ENCODE results near the gene LRP1. TPM values are rescaled to one million over a fixed set of nuclear protein-coding genes. Genes with fewer than 3 reads are reported as not detected.

The LRP1 gene
- total RNA-seq, 1 donor from 2014 or later: 448 TPM

DNA sequence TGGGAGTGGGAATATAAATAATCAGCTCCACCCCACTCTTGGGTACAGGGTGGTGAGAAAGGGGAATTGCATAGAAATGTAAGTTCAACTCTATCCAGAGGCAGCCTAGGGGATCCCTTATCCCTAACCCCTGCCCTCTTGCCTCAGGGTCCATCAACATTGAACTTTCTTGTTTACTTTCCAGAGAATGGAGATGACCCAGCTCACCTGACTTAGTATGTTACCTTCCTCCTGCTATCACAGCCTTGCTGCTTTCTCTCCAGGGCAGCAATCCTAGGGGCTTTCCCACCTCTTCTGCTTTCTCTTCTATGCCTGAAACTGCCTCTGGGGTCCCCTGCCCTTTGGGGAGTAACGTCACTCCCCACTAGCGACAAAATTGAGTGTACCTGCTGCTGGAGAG lies 2.7 kb downstream of the LRP1 start:
- TF ChIP-seq, protein P1, sequence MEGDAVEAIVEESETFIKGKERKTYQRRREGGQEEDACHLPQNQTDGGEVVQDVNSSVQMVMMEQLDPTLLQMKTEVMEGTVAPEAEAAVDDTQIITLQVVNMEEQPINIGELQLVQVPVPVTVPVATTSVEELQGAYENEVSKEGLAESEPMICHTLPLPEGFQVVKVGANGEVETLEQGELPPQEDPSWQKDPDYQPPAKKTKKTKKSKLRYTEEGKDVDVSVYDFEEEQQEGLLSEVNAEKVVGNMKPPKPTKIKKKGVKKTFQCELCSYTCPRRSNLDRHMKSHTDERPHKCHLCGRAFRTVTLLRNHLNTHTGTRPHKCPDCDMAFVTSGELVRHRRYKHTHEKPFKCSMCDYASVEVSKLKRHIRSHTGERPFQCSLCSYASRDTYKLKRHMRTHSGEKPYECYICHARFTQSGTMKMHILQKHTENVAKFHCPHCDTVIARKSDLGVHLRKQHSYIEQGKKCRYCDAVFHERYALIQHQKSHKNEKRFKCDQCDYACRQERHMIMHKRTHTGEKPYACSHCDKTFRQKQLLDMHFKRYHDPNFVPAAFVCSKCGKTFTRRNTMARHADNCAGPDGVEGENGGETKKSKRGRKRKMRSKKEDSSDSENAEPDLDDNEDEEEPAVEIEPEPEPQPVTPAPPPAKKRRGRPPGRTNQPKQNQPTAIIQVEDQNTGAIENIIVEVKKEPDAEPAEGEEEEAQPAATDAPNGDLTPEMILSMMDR (IDR thresholded peaks at IDR 0.05): no peak
- peak overlapping the region; percentile 87 for H3K4me3 Mint-ChIP-seq (ENCODE audit: unreplicated experiment)
- H3K27ac Mint-ChIP-seq (ENCODE audit: unreplicated experiment): peak overlapping the region; percentile 91
- H3K36me3 Mint-ChIP-seq (ENCODE audit: low read depth): no peaks in the 10 kb centered on the region
- no peaks in the 10 kb centered on the region for H3K27me3 Mint-ChIP-seq (ENCODE audit: low read depth)
- H3K9me3 Mint-ChIP-seq (ENCODE audit: low read depth): no peaks in the 10 kb centered on the region
- peaks cover 76% of the 10 kb centered on the region for H3K4me1 Mint-ChIP-seq (ENCODE audit: low read depth)
- DNase-seq (ENCODE audit: low spot score): no peak

DNA sequence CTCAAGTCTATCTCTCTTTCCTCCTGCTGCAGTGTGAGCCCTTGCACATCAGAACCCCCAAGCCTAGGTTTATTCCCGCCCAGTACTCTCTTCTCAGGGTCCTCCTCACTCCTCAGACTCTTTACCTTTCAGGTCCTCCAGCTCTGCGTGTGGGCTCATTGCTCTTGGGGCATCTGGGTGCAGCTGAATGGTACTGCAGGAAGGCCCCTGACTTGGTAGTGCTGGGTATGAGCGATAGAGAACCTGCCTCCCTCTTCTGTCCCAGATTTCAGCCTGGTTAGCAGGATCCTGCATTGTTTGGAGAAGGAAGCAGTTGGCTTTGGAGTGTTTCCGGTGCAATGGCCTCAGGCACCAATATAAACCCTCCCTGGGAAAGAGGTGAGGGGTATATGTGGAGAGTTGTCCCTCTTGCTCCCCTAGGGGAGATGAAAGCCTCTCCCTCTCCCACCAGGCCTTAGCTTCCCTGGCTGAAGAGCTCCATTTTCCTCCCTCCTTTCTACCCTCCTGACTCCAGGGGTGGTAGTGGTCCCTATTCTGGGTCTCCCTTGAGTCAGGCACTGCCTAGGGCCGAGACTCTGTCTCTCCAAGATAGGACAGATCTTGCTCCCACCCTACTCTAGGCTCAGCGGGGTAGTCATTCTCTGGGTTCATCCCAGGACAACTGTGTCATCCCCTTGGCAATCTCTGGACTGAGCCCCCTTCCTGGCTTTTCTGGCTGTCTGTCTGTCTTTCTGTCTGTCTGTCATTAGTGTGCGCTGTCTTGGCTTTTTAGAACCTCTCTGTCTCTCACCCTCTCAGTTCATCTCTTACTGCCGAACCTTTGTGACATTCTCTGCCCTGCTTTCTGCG lies 3.8 kb downstream of the LRP1 start:
- peak overlapping the region; percentile 91 for H3K27ac Mint-ChIP-seq (ENCODE audit: unreplicated experiment)
- TF ChIP-seq, protein P1 (IDR thresholded peaks at IDR 0.05): no peak
- peaks cover 79% of the 10 kb centered on the region for H3K4me1 Mint-ChIP-seq (ENCODE audit: low read depth)
- no peaks in the 10 kb centered on the region for H3K27me3 Mint-ChIP-seq (ENCODE audit: low read depth)
- H3K36me3 Mint-ChIP-seq (ENCODE audit: low read depth): no peaks in the 10 kb centered on the region
- no peaks in the 10 kb centered on the region for H3K9me3 Mint-ChIP-seq (ENCODE audit: low read depth)
- DNase-seq (ENCODE audit: low spot score): no peak
- H3K4me3 Mint-ChIP-seq (ENCODE audit: unreplicated experiment): peak overlapping the region; percentile 87

DNA sequence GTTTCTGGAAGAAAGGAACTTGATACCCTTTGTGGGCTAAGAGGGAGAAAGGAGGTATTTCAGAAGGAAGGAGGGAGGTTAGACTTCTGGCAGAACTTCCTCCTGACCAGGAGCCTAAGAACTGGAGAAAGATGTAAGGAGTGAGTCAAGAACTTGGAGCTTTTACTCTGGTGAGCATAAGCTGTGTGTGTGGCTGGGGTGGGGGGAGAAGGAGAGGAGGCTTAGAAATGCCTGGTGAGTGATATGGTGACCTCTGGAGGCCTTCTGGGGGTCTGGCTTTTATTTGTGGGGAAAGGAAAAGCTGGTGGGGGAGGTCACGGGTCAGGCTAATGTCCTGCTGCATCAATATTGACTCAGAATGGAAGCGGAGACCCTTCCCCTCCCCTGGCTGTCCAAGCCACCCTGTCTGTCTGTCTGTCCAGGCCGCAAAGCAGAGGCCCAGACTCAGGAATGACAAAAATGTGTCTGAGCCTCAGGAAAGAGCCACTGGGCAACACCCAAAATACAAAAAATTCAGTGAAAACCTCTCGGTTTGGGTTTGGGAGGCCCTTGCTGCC lies 4.8 kb downstream of the LRP1 start:
- Mint-ChIP-seq H3K27ac (ENCODE audit: unreplicated experiment) (peak overlapping the region; percentile 91), H3K27me3 (ENCODE audit: low read depth) (no peaks in the 10 kb centered on the region), H3K9me3 (ENCODE audit: low read depth) (no peaks in the 10 kb centered on the region), H3K4me1 (ENCODE audit: low read depth) (peaks cover 84% of the 10 kb centered on the region), H3K4me3 (ENCODE audit: unreplicated experiment) (peak overlapping the region; percentile 87), H3K36me3 (ENCODE audit: low read depth) (no peaks in the 10 kb centered on the region)
- TF ChIP-seq, protein P1 (IDR thresholded peaks at IDR 0.05): peak; percentile 16
- no peak for DNase-seq (ENCODE audit: low spot score)

DNA sequence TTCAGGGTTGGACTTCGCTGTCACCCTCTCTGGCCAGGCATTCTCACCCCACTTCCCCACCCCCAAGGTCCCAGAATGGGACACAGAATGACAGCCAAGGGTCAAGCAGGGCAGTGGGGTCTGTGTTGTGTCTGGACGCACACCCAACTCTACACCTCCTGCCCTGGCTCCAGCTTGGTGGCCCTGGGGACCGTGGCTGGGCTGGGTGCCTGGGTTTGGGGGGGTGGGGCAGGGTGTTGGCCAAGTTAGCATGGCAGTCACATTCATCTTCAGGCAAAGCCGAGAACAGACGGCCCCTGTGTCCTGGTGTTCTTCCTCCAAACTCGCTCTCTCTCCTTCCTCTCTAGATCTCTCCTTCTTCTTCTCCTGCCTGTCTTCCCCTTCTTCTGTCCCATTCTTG lies 5.6 kb downstream of the LRP1 start:
- Mint-ChIP-seq H3K36me3 (ENCODE audit: low read depth) (peaks cover 4% of the 10 kb centered on the region), H3K27me3 (ENCODE audit: low read depth) (no peaks in the 10 kb centered on the region), H3K27ac (ENCODE audit: unreplicated experiment) (peak overlapping the region; percentile 91), H3K4me1 (ENCODE audit: low read depth) (peaks cover 92% of the 10 kb centered on the region), H3K9me3 (ENCODE audit: low read depth) (no peaks in the 10 kb centered on the region), H3K4me3 (ENCODE audit: unreplicated experiment) (peak overlapping the region; percentile 87)
- TF ChIP-seq, protein P1 (IDR thresholded peaks at IDR 0.05): no peak
- no peak for DNase-seq (ENCODE audit: low spot score)

DNA sequence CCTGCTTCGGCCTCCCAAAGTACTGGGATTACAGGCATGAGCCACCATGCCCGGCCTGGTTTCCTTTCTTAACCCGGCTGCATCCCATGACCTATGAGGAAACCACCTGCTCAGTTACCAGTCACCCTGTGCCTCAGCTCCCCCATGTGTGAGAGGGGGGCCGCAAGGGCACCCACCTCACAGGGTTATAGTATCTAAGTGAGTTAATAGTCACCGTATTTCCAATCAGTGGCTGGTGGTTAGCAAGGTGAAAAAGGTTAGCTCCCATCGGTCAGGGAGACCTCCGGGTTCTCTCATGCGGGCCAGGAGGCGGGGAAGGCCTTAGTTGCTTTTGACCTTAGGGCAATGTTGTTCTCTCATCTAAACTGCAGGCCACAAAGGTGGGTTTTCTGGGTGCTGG lies 6.7 kb downstream of the LRP1 start:
- Mint-ChIP-seq H3K27me3 (ENCODE audit: low read depth) (no peaks in the 10 kb centered on the region), H3K4me3 (ENCODE audit: unreplicated experiment) (peak overlapping the region; percentile 87), H3K9me3 (ENCODE audit: low read depth) (no peaks in the 10 kb centered on the region), H3K27ac (ENCODE audit: unreplicated experiment) (peak overlapping the region; percentile 91), H3K36me3 (ENCODE audit: low read depth) (peaks cover 12% of the 10 kb centered on the region), H3K4me1 (ENCODE audit: low read depth) (peaks cover 98% of the 10 kb centered on the region)
- TF ChIP-seq, protein P1 (IDR thresholded peaks at IDR 0.05): no peak
- no peak for DNase-seq (ENCODE audit: low spot score)

Data from chondrocyte (in vitro differentiated cells).